Measurements from ENCODE around the gene RGS21. TPM values are rescaled to one million over a fixed set of nuclear protein-coding genes. Genes with fewer than 3 reads are reported as not detected.
A peak's percentile ranks its signal among the peaks of the same experiment; 100 is the strongest.

The RGS21 gene
- polyA plus RNA-seq, 1 donor from 2014 or later: not detected

DNA sequence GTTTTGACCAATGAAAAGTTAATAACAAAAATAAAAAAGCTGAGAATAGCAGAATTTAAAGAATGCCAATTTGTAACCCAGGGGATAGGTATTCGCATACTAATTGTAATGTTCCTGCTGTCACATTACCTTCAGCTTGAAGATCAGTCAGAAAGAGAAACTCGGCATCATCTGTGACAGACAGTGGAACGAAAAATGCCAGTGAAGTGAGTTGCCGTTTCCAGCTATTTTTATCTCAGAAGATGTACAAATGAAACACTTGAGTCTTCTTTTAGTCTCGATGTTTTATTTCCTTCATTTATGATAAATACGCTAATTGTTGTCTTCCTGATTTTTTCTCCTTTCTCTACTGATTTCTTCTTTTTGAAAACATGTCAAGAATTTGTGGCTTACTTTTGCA is 26.1 kb downstream of the RGS21 start:
- peak; percentile 83 for TF ChIP-seq EP300 (conservative IDR thresholded peaks at IDR 0.05; ENCODE audit: poor library complexity, severe bottlenecking)
- TF ChIP-seq POLR2AphosphoS5 (IDR thresholded peaks at IDR 0.05): peak; percentile 47
- no peak for TF ChIP-seq TAF1 (IDR thresholded peaks at IDR 0.05; ENCODE audit: low read depth)
- TF ChIP-seq EZH2 (IDR thresholded peaks at IDR 0.05; ENCODE audit: borderline replicate concordance, insufficient read depth, low read length, poor library complexity, severe bottlenecking): no peak
- no peak for TF ChIP-seq MXI1 (conservative IDR thresholded peaks at IDR 0.05; ENCODE audit: poor library complexity, severe bottlenecking)
- TF ChIP-seq RAD21 (conservative IDR thresholded peaks at IDR 0.05): no peak
- TF ChIP-seq, protein P1, sequence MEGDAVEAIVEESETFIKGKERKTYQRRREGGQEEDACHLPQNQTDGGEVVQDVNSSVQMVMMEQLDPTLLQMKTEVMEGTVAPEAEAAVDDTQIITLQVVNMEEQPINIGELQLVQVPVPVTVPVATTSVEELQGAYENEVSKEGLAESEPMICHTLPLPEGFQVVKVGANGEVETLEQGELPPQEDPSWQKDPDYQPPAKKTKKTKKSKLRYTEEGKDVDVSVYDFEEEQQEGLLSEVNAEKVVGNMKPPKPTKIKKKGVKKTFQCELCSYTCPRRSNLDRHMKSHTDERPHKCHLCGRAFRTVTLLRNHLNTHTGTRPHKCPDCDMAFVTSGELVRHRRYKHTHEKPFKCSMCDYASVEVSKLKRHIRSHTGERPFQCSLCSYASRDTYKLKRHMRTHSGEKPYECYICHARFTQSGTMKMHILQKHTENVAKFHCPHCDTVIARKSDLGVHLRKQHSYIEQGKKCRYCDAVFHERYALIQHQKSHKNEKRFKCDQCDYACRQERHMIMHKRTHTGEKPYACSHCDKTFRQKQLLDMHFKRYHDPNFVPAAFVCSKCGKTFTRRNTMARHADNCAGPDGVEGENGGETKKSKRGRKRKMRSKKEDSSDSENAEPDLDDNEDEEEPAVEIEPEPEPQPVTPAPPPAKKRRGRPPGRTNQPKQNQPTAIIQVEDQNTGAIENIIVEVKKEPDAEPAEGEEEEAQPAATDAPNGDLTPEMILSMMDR (IDR thresholded peaks at IDR 0.05; ENCODE audit: poor library complexity, severe bottlenecking): no peak
- TF ChIP-seq, protein P2, sequence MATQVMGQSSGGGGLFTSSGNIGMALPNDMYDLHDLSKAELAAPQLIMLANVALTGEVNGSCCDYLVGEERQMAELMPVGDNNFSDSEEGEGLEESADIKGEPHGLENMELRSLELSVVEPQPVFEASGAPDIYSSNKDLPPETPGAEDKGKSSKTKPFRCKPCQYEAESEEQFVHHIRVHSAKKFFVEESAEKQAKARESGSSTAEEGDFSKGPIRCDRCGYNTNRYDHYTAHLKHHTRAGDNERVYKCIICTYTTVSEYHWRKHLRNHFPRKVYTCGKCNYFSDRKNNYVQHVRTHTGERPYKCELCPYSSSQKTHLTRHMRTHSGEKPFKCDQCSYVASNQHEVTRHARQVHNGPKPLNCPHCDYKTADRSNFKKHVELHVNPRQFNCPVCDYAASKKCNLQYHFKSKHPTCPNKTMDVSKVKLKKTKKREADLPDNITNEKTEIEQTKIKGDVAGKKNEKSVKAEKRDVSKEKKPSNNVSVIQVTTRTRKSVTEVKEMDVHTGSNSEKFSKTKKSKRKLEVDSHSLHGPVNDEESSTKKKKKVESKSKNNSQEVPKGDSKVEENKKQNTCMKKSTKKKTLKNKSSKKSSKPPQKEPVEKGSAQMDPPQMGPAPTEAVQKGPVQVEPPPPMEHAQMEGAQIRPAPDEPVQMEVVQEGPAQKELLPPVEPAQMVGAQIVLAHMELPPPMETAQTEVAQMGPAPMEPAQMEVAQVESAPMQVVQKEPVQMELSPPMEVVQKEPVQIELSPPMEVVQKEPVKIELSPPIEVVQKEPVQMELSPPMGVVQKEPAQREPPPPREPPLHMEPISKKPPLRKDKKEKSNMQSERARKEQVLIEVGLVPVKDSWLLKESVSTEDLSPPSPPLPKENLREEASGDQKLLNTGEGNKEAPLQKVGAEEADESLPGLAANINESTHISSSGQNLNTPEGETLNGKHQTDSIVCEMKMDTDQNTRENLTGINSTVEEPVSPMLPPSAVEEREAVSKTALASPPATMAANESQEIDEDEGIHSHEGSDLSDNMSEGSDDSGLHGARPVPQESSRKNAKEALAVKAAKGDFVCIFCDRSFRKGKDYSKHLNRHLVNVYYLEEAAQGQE (IDR thresholded peaks at IDR 0.05; ENCODE audit: borderline replicate concordance): no peak
- H3K9me2 ChIP-seq (ENCODE audit: insufficient read depth, low read length): no peaks in the 10 kb centered on the region
- H3K27me3 ChIP-seq (ENCODE audit: insufficient read depth, low read depth, low read length): no peaks in the 10 kb centered on the region
- no peaks in the 10 kb centered on the region for H3K9me3 ChIP-seq (ENCODE audit: low read length)
- H3K79me2 ChIP-seq (replicated peaks; ENCODE audit: insufficient read depth, low read length): no peaks in the 10 kb centered on the region
- peak overlapping the region; percentile 39 for H3K4me3 ChIP-seq (ENCODE audit: low read length)
- no peak overlapping the region for H2AFZ ChIP-seq (ENCODE audit: low read depth, low read length)
- peak overlapping the region; percentile 55 for H3K27ac ChIP-seq (ENCODE audit: low read length)
- H3K4me2 ChIP-seq (ENCODE audit: low read length): peak overlapping the region; percentile 28
- H3K36me3 ChIP-seq (ENCODE audit: insufficient read depth, low read length): no peaks in the 10 kb centered on the region
- H3K9ac ChIP-seq (ENCODE audit: low read length): no peak overlapping the region
- H3F3A ChIP-seq (ENCODE audit: insufficient read depth, low read length, poor library complexity, severe bottlenecking): no peaks in the 10 kb centered on the region
- H4K20me1 ChIP-seq (ENCODE audit: insufficient read depth): no peaks in the 10 kb centered on the region

DNA sequence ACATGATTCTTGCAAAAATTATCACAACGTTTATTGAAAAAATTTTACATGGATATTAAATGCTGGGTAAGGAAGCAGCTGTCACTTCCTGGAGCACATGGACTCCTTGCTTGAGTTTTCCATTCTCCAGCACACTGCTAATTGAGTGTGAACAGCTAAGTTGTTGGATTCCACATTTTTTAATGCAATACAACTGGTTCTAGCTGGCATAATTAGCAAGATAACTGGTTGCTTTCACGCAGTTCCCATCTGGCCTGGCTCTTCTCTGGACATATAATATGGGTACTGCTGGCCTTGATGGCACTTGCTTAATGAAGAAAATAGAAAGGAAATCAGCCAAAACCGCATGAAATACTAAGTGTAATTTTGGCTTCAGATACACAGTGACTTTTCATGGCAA is 26.6 kb downstream of the RGS21 start:
- no peaks in the 10 kb centered on the region for H3K9me2 ChIP-seq (ENCODE audit: insufficient read depth, low read length)
- no peaks in the 10 kb centered on the region for H3K36me3 ChIP-seq (ENCODE audit: insufficient read depth, low read length)
- peak overlapping the region; percentile 39 for H3K4me3 ChIP-seq (ENCODE audit: low read length)
- no peaks in the 10 kb centered on the region for H3K79me2 ChIP-seq (replicated peaks; ENCODE audit: insufficient read depth, low read length)
- no peaks in the 10 kb centered on the region for H3K27me3 ChIP-seq (ENCODE audit: insufficient read depth, low read depth, low read length)
- no peak for TF ChIP-seq TAF1 (IDR thresholded peaks at IDR 0.05; ENCODE audit: low read depth)
- TF ChIP-seq EP300 (conservative IDR thresholded peaks at IDR 0.05; ENCODE audit: poor library complexity, severe bottlenecking): no peak
- no peak for TF ChIP-seq SMC3 (conservative IDR thresholded peaks at IDR 0.05; ENCODE audit: poor library complexity)
- TF ChIP-seq, protein P2 (IDR thresholded peaks at IDR 0.05; ENCODE audit: borderline replicate concordance): no peak
- no peak for TF ChIP-seq EZH2 (IDR thresholded peaks at IDR 0.05; ENCODE audit: borderline replicate concordance, insufficient read depth, low read length, poor library complexity, severe bottlenecking)
- TF ChIP-seq, protein P1 (IDR thresholded peaks at IDR 0.05; ENCODE audit: poor library complexity, severe bottlenecking): no peak
- no peak for TF ChIP-seq RAD21 (conservative IDR thresholded peaks at IDR 0.05)
- TF ChIP-seq POLR2AphosphoS5 (IDR thresholded peaks at IDR 0.05): no peak
- no peak for TF ChIP-seq MXI1 (conservative IDR thresholded peaks at IDR 0.05; ENCODE audit: poor library complexity, severe bottlenecking)
- no peak overlapping the region for H2AFZ ChIP-seq (ENCODE audit: low read depth, low read length)
- no peaks in the 10 kb centered on the region for H3F3A ChIP-seq (ENCODE audit: insufficient read depth, low read length, poor library complexity, severe bottlenecking)
- no peaks in the 10 kb centered on the region for H4K20me1 ChIP-seq (ENCODE audit: insufficient read depth)
- peak overlapping the region; percentile 28 for H3K4me2 ChIP-seq (ENCODE audit: low read length)
- peak overlapping the region; percentile 55 for H3K27ac ChIP-seq (ENCODE audit: low read length)
- no peak overlapping the region for H3K9ac ChIP-seq (ENCODE audit: low read length)
- no peaks in the 10 kb centered on the region for H3K9me3 ChIP-seq (ENCODE audit: low read length)

Measured in neural cell (in vitro differentiated cells).